GM18907 (cell line): ENCODE data around the gene NOP16.

ENCODE experiments used
- ATAC-seq: cut with Tn5 transposase; IDR thresholded peaks from one replicate; pipeline ENCODE4 v1.9.1; 2021; ENCODE audit warnings: mild to moderate bottlenecking, moderate library complexity; ENCODE audit not compliant: unreplicated experiment

The NOP16 gene

DNA sequence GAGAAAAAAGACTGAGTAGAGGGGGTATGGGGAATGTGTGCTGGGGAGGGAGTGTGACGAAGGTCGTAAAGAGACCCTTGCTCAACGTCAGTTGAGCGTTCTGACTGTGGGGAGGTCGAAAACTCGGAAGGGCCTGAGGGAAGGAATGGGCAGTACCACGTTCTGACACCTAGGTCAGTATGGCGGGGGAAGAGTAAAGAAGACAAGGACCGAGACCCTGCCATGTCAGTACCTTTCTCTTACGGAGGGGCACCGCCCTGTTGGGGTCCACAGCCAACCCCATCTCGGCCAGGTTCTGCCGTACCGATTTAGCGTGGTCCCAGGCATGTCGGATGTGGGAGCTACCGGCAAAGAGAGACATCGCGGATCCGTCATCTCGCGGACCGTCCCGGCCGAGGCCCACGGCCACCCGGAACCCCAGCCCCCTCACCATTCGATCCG lies 375 bp downstream of the NOP16 start:
- no peak for ATAC-seq

GRCh38 chr5:176387384-176387925 lies 943 bp downstream of the NOP16 start:
- ATAC-seq: no peak

GRCh38 chr5:176386491-176386890 lies 1.9 kb downstream of the NOP16 start:
- no peak for ATAC-seq

DNA sequence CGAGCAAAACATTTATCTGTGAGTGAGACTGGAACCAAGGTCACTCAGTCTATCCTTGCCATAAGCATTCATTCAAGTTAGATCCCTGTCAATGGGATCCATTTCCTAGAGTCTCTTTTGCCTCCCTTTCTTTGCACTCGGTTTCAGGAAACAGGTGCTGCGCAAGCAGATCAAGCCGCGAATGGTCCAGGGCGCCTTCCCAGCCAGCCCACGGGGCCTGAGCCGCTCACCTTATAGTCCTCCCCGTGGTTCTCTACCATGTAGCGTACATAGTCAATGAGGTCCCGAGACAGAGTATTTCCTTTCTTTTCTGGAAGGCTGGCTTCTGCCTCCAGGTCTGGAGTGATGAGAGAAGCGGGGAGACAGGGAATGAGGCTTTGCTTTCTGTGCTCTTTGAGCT lies 3.4 kb downstream of the NOP16 start:
- ATAC-seq: no peak

DNA sequence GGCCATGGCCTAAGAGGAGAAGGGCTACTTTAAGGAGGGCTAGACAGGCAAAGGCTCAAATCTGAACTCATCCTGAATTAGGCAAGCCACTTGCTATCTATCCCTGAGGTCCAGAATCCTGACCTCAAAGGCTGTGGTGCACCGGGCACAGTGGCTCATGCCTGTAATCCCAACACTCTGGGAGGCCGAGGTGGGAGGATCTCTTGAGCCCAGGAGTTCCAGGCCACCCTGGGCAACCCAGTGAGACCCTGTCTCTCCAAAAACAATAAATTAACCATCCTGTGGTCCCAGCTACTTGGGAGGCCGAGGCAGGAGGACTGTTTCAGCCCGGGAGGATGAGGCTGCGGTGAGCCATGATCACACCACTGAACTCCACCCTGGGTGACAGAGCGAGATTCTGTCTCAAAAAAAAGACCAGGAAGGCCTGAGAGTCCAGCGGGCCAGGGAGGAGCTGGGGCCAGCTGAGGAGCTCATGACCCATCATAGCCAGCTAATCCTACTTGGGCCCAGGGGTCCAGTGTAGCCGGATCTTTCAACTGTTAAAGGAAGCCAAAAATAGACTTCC lies 4.0 kb downstream of the NOP16 start:
- no peak for ATAC-seq

- ATAC-seq: no peak
These were observed 4.4 kb downstream of the NOP16 start for GRCh38 chr5:176383961-176384360.

- ATAC-seq: no peak
These were observed 5.0 kb downstream of the NOP16 start for GRCh38 chr5:176383248-176383905.

DNA sequence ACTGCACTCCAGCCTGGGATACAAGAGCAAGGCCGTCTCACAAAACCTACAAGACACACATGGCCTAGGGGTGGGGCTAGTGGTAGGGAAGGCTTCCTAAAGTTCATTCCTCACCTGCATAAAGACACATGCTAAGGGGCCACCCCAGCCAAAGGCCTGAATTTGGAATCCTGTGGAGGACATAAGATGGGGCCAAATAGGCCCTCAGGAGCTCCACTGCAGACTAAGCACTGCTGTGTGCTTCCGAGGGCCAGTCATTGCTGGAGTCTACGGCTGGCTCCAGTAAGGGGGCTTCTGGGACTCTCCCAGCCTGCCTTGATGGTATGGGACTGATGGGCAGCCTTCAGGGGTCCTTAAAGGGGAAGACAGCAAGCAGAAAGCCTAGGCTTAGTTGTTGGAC lies 5.7 kb downstream of the NOP16 start:
- no peak for ATAC-seq

GRCh38 chr5:176381979-176382378 lies 6.4 kb downstream of the NOP16 start:
- no peak for ATAC-seq

- ATAC-seq: no peak
These were observed 7.0 kb downstream of the NOP16 start for GRCh38 chr5:176381423-176381822.

- no peak for ATAC-seq
These were observed 8.5 kb downstream of the NOP16 start for GRCh38 chr5:176379881-176380280.

DNA sequence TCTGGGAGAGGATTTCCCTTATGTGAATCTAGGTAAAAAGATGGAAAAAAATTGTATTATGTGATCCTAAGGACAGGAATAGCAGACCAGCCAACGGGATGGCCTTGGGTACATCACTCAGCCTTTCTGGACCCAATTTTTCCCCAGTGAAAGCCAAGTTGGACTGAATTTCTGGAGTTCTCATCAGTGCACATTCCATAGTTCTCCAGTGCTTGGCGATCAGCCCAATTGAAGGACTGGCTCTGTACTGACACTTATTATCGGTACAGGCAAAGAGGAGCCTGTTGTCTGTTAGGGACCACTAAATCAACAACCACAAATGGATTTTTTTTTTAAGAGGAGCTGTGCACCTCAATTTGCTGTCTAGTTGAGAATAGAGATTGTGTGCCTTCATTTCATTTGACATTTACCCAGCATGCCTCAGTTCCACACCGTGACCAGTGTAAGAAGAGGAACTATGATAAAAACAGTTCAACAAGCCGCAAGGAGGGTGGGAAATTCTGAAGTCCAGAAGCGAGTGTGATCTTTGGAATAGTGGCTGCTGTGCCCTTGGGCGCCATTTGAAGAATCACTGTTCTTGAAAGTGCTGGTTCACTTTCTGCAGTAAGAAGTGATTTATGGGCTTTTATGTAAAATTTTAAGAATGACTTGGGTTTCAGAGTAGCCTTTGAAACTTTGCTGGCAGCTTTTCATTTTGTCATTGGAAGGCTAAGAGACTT lies 15.1 kb downstream of the NOP16 start:
- ATAC-seq: no peak

DNA sequence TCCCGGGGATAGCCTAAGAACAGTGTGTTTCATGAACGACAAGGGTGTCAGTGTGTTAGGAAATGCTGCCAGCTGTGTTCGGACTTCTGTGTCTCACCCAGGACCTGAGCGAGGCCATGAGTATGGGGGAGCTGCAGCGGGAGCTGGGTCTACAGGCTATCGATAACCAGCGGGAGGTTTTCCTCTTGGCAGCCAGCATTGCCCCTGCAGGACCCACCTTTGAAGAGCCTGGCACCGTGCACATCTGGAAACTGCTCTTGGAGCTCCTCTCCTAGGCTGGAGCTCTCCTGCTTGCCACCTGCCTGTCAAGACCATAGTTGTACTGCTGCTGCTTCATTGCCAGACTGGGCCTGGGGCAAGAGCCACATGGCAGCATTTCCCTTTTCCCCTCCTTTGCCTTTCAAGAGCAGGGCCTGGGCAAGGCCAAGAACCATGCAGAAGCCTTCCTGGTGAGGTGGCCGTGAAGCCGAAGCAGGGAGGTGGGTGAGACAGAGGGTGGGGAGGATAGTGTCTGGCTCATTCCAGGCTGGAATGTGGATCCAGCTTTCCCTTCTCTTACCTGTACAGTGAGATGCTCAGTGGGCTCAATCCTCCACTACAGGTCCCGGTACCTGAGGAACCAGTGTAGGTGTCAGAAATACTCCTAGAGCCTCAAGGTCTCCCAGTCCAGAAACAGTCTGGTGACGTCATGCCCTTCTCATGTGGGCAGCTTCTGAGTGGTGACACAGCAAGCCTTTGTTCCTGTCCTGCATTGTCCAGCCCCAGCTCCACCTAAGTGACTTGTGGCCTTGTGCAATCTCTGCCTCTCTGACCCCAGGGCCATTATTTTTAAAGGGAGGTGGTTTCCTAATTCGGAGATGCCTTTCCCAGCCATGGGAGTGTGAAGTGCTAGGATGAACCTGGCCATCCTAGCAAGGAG lies 16.5 kb downstream of the NOP16 start:
- ATAC-seq: no peak

- ATAC-seq: no peak
These were observed 18.3 kb downstream of the NOP16 start for GRCh38 chr5:176369934-176370711.

DNA sequence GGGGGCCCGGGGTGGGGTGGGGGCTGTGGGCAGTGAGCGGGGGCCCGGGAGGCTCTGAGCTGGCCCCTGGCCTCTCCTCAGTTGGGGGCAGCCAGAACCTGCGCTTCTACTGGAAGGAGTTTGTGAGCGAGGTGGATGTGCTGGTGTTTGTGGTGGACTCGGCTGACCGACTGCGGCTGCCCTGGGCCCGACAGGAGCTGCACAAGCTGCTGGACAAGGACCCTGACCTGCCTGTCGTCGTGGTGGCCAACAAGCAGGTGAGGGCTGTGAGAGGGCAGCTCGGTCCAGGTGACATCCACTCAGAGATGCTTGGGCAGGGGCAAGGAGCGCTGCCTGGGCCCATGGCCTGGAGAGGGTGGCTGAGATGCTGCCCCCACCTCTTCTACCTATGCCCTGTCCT lies 19.7 kb downstream of the NOP16 start:
- ATAC-seq: no peak

DNA sequence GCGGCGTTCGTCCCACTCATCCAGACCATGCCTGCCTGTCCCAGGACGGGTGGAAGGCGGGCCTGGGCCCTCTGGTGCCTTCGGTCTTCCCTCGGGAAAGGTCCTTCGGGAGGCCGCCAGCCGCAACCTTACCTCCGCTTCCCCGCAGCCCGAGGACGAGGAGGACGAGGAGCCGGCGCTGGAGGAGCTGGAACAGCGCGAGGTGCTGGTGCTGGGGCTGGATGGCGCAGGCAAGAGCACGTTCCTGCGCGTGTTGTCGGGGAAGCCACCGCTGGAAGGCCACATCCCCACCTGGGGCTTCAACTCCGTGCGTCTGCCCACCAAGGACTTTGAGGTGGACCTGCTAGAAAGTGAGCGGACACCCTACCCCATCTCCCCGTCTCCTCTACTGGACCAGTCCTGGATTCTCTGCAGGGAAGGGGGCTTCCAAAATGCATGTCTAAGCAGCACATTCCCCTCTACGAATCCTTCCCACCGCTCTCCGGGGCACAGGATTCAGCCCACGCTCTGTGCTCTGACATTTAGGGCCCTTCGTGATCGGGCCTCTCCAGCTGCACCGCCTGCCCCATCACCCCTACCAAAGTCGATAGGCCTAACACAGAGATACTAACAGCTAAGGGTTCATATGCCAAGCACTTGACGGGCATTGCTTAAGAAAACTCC lies 22.0 kb downstream of the NOP16 start:
- no peak for ATAC-seq

DNA sequence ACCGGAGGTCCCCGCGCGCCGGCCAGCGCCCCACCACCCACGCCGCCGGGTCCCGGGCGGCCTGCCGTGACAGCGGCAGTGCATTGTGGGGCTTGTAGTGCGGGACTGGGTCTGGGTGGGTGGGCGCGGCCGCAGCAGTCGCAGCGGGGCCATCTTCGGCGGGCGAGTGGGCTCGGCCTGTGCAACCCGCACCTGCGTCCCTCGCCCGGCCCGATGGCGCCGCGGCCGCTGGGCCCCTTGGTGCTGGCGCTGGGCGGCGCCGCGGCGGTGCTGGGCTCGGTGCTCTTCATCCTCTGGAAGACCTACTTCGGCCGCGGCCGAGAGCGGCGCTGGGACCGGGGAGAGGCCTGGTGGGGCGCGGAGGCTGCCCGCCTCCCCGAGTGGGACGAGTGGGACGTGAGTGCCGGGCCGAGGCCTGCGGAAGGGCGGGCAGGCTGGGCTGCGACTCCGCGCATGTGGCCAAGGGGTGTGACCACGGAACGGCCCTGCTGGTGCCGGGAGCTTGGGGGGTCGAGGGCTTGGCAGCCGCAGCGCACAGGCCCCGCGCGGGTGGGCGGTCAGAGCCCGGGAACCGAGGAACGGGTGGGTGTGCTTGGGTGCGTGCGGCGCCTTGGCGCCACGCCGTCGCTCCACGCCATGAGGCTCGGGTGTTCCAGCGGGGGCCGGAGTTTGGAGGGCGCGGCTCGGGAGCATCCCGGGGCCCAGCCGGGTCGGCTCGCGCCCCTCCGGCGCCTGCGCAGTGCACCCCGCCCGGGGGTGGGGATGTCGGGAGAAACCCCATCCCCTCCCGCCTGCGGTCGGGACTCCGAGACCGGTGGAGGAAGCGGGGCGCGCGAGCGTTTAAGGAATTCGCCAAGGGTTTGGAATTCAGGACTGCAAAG lies 22.8 kb downstream of the NOP16 start, which contains the start of gene ARL10:
ARL10 (plus strand) TSS at position 137 of the 881 bp plus-strand sequence; CDS start at position 214, 77 bp downstream.
- ATAC-seq: peak; percentile 34

DNA sequence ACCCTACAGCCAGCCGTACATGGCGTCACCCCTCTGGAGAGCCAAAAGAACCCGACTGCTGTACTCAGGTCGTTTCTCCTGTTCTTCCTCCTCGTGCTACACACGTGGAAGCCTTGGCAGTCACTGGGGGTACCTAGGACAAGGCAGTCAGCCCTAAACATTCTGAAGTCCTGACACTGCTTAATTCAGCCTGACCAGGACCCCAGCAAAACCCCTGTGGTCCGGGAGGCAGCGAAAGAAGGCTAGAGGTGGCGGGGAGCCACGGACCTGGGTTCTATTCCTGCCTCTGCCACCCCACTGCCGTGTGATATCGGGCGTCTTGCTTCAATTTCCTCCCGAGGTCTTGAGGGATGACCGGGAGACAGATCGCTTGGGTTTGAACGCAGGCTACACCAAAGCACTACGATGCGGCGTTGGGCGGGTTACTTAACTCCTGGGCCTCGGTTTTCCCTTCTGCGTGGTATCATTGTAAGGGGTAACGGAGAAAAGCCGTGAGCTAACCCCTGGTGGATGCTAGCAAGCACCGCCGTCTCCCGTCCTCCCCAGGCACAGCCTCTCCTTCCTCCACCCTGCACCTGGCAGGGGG lies 23.5 kb downstream of the NOP16 start:
- no peak for ATAC-seq
